HG03354 (cell line): ENCODE data around the gene ENPP1.
"Not testable (repeated sequence)": the region's sequence is repeated elsewhere in the genome, so short reads cannot be mapped to it uniquely, and the experiment has no call there.

Source experiments
- ATAC-seq: cut with Tn5 transposase; IDR thresholded peaks from one replicate; pipeline ENCODE4 v1.9.1; 2021; ENCODE audit warnings: mild to moderate bottlenecking; ENCODE audit not compliant: unreplicated experiment, poor library complexity, severe bottlenecking

ENPP1 gene

DNA sequence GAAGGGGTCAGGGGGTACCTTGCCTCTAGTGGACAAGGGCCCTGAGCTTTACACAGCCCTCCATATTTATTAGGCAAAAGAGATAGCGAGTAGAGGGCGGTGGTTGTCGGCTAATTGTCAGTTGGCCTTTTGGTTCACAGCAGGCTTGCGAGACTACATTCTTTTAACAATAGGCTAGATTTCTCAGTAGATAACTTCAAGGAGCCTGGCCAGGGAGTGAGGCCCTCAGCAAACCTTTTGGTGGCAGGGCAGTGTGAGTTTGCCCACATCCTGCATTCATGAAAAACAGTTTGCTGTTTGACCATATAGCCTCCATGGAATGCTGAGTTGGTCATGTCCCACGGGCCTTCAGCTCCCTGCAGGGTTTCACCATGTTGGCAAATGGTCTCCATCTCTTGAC lies 51.8 kb downstream of the ENPP1 start:
- not testable (repeated sequence) for ATAC-seq

GRCh38 chr6:131861381-131861780 lies 53.6 kb downstream of the ENPP1 start:
- ATAC-seq: no peak

GRCh38 chr6:131862476-131862875 lies 54.7 kb downstream of the ENPP1 start:
- ATAC-seq: no peak

DNA sequence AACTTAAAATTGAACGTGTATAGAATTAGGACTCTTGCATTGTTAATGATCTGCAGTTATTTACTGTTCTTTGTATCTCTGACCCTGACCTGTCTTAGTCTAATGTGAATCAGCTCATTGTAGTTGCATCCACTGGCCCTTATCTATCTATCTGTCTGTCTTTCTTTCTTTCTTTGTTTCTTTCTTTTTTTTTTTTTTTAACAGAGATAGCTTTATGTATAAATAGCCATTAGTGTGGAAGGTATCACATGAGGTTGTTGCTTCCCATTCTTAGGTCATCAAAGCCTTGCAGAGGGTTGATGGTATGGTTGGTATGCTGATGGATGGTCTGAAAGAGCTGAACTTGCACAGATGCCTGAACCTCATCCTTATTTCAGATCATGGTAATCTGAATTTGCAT lies 59.9 kb downstream of the ENPP1 start:
- no peak for ATAC-seq

- no peak for ATAC-seq
Measured at GRCh38 chr6:131868836-131869235, 61.0 kb downstream of the ENPP1 start.

DNA sequence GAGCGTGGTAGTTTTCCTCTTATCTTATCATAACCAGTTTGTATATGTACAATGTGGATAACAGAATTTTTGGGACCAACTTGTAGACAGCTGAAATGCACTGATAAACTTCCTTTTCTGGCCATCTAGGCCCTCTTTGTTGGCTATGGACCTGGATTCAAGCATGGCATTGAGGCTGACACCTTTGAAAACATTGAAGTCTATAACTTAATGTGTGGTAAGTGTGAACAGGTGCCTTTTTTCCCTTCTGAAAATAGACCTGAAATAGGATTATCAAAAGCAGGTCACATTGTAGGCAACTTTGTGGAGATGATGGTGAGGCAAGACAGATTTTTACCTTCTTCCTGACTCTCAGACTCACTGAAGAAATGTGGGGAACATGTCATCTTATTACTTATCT lies 67.8 kb downstream of the ENPP1 start:
- no peak for ATAC-seq

- no peak for ATAC-seq
Measured at GRCh38 chr6:131876545-131876944, 68.7 kb downstream of the ENPP1 start.

DNA sequence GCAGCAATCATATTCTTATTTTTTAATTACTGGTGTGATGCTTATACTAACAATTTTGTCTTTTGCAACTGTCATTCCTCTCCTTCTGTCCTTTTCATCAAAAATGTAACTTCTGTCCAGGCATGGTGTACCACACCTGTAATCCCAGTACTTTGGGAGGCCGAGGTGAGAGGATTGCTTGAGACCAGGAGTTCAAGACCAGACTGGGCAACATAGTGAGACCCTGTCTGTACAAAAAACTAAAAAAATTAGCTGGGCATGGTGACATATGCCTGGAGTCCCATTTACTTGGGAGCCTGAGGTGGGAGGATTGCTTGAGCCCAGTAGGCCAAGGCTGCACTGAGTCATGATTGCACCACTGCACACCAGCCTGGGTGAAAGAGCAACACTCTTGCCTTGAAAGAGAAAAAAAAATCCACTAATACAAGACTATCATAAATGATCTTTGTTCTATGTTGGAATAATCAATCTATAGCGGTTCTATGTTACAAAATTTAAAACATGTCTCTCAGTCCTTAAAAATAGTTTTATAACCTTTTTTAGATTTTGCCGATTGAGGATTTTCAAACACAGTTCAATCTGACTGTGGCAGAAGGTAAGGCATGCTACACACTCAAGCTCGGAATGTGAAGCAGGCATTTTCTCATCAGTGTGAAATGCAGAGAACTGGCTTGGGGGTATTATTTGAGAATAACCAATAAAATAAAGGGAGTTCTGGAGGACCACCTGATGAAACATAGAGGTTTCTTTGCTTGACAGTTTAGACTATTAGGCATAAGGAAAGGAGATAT lies 70.4 kb downstream of the ENPP1 start:
- no peak for ATAC-seq

DNA sequence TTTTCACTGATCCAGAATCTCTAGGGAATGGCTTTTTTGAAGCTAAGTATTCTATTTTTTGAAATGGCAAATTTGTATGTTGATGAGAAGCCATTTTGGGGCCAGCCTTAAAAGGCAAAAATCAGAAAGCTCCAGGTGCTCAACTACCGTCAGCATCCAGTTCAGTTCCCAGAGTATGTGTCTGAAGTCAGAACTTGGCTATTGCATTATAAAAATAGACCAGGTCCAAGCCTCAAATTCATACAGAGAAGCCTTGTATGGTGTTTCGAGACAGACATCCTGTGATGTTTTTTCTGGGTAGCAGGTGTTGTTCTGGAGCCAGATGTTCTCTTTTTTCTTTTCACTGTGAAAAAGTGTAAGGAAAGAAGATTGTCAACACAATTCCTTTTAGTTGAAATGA lies 75.2 kb downstream of the ENPP1 start:
- ATAC-seq: no peak

DNA sequence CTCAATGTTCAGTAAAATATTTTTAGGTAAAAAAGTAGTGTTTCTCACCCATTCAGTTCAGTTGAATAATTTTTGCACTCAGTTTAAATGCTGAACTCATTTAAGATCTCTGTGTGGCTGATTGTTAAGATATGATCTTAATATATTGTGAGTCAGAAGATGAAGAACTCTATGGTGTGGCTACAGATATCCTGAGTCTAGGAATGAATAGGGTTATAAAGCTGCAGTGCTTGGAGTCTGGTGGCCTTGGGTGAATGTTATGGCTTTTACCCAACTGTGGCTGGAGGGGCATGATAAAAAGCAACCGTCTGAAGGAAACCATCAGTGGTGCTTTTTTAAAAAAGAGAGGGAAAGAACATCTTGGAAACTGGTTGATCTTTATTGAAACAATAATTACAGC lies 77.4 kb downstream of the ENPP1 start:
- ATAC-seq: no peak

- ATAC-seq: no peak
Measured at GRCh38 chr6:131886517-131886916, 78.7 kb downstream of the ENPP1 start.

DNA sequence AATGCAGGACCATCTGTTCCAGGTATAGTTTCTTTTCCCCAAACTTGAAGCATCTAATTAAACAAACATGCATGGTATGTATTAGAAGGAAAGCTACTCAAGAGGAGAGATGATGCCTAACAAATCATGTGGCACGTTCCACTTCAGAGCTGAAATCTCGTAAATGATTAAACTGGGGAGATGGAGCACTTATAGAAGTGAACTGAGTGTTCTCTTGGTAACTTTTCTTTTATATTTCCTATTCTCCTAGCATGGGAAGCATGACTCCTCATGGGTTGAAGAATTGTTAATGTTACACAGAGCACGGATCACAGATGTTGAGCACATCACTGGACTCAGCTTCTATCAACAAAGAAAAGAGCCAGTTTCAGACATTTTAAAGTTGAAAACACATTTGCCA lies 82.3 kb downstream of the ENPP1 start:
- ATAC-seq: no peak

- ATAC-seq: no peak
Measured at GRCh38 chr6:131893198-131893597, 85.4 kb downstream of the ENPP1 start.

DNA sequence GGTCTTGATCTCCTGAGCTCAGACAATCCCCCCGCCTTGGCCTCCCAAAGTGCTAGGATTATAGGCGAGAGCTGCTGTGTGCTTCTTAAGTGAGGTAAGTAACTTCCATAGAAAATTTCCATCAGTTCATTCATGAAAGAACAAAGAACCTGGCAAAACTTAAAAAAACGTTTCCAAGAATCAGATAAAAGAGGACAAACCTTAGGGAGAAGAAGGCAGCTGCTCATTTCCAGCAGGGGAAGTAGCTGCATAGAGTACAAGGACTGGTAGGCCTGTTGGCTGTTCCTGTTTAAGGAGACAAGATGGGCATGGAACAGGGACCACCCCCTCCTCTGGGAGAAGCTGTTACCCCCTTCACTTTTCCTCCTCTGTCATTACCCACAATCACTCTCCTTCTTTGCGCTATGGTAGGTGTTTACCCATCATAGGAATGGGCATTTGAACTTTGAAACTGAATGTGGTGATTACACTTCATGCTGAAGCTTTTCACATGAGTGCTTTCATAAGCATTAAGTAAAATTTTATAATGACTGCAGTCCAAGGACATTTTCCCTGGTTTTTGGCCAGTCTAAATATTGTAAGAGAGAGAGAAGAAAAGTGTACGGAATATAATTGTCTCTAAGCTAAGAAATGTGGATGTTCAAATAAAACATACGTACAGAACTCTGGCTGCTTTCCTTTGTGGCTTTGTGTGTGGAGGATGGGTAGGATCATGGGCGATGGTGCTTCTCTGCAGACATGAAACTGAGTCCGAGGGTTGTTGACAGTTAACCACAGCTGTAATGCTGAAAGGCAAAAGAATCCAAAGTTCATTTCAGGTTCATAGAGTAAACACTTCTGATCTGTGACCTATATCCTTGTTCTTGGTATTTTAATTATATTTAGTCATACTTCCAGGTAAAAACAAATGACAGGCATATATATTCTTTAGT lies 86.9 kb downstream of the ENPP1 start:
- no peak for ATAC-seq

DNA sequence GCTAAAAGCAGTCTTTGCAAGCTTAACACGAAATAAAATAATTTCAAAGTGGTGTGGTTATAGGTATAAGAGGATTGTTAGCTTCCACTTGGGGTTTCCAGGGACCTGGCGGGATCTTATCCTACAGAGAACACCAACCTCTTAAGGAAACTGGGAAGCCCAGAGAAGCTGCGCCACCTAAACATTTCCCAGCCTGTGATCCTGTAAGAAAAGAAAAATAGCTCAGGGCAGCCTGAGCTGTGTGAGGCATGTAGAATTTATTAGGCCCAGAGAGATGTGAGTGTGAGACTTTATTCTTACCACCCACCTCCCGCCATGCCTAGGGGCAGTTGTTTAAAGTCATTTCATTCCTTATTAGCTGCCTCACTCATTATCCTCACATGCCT lies 89.2 kb downstream of the ENPP1 start:
- ATAC-seq: no peak

DNA sequence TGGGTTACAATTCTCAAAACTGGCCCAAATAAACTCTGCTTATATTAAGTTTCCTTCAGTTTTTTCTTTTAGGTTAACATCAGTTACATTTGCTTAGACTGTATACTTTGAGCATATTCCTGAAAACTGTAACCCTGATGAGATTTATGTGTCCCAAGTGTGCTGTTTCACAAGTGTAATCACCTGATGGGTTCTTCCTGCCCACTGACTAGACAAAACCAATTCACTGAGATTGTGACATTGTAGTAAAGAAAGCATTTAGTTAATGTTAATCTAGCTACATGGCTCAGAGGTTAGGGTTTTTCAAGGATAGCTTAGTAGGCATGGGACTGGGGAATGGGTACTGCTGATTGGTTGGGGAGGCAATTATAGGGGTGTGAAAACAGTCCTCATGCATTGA lies 89.8 kb downstream of the ENPP1 start:
- ATAC-seq: no peak

GRCh38 chr6:131898718-131899117 lies 90.9 kb downstream of the ENPP1 start:
- no peak for ATAC-seq

DNA sequence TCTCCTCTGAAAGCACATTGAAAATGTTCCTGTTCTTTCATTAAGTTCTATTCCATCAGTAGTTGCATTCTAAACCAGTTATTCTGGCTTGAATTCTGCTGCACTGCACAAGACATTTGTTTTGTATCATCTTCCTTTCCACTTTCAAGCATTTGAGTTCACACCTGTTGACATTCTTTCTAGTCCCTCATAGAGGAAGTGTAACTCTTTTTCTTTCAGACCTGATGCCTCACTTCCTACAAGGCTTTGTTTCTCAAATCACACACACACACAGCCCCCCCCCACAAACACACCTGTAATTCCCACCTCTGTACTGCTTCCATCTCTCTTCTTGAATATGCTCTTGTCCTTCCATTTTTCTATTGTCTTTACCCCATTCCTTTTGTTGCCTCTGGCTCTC lies 92.4 kb downstream of the ENPP1 start:
- ATAC-seq: no peak

DNA sequence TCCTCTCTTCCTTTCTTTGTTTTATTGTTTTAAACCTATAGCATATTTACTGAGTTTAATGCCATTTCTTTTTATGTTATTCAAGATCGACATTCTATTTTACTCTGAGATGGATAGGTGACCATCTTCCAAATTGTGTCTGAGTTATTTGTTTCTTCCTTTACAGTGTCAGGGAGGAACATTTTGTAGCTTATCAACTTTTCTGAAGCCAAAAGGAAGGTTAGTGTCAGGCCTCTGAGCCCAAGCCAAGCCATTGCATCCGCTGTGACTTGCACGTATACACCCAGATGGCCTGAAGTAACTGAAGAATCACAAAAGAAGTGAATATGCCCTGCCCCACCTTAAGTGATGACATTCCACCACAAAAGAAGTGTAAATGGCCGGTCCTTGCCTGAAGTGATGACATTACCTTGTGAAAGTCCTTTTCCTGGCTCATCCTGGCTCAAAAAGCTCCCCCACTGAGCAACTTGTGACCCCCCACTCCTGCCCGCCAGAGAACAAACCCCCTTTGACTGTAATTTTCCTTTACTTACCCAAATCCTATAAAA lies 93.6 kb downstream of the ENPP1 start:
- ATAC-seq: not testable (repeated sequence)

DNA sequence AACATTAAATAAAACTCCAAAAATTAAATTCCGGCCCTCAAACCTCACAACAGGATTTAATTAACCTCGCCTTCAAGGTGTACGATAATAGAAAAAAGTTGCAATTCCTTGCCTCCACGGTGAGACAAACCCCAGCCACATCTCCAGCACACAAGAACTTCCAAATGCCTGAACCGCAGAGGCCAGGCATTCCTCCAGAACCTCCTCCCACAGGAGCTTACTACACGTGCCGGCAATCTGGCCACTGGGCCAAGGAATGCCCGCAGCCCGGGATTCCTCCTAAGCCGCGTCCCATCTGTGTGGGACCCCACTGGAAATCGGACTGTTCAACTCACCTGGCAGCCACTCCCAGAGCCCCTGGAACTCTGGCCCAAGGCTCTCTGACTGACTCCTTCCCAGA lies 95.9 kb downstream of the ENPP1 start:
- ATAC-seq: not testable (repeated sequence)

GRCh38 chr6:131908787-131909186 lies 101.0 kb downstream of the ENPP1 start:
- not testable (repeated sequence) for ATAC-seq
